GM23338 (cell line): Measurements from ENCODE around the gene MYLK4.

Experiments used
- CREB1 ChIP-seq: fragments of 250-450 bp; sonication (Bioruptor Pico); IDR thresholded peaks from 2 replicates; pipeline ENCODE4 v1.5.0; 2020; ENCODE audit warnings: low read depth, mild to moderate bottlenecking, moderate library complexity
- EZH2 ChIP-seq: fragments of 200-600 bp; sonication (generic); IDR thresholded peaks from one replicate; pipeline ENCODE4 v1.8.0; 2017; ENCODE audit warnings: antibody characterized with exemption, mild to moderate bottlenecking, low read depth; ENCODE audit not compliant: unreplicated experiment
- EZH2phosphoT487 ChIP-seq: fragments of 200-600 bp; sonication (generic); IDR thresholded peaks from one replicate; pipeline ENCODE4 v1.8.1; 2018; ENCODE audit warnings: antibody characterized with exemption; ENCODE audit not compliant: unreplicated experiment
- NANOG ChIP-seq: IDR thresholded peaks from 2 replicates; pipeline ENCODE4 v1.6.1; 2016; ENCODE audit warnings: antibody characterized with exemption, borderline replicate concordance
- POLR2AphosphoS5 ChIP-seq: IDR thresholded peaks from 2 replicates; pipeline ENCODE4 v1.6.1; 2016; ENCODE audit warnings: antibody characterized with exemption, low read depth
- STAT1 ChIP-seq: IDR thresholded peaks from one replicate; pipeline ENCODE4 v1.6.1; 2016; ENCODE audit warnings: antibody characterized with exemption; ENCODE audit not compliant: unreplicated experiment
- ZNF331 ChIP-seq: fragments of 250-450 bp; sonication (Bioruptor Pico); IDR thresholded peaks from 2 replicates; pipeline ENCODE4 v1.5.0; 2020; ENCODE audit warnings: low read depth, mild to moderate bottlenecking, moderate library complexity
- TF ChIP-seq, protein P1 (sequence below), 2 experiments: fragments of 200-600 bp in 1 of 2; sonication (generic) in 1 of 2; conservative IDR thresholded peaks; 2 replicates each; pipeline versions ENCODE4 v1.5.1 to v1.6.1; 2016 to 2017; ENCODE audit warnings: antibody characterized with exemption in 2 of 2, low read depth in 2 of 2, mild to moderate bottlenecking in 2 of 2, moderate library complexity in 1 of 2
- TF ChIP-seq, protein P2 (sequence below): IDR thresholded peaks from one replicate; pipeline ENCODE4 v1.6.1; 2018; ENCODE audit warnings: antibody characterized with exemption; ENCODE audit not compliant: unreplicated experiment

DNA sequence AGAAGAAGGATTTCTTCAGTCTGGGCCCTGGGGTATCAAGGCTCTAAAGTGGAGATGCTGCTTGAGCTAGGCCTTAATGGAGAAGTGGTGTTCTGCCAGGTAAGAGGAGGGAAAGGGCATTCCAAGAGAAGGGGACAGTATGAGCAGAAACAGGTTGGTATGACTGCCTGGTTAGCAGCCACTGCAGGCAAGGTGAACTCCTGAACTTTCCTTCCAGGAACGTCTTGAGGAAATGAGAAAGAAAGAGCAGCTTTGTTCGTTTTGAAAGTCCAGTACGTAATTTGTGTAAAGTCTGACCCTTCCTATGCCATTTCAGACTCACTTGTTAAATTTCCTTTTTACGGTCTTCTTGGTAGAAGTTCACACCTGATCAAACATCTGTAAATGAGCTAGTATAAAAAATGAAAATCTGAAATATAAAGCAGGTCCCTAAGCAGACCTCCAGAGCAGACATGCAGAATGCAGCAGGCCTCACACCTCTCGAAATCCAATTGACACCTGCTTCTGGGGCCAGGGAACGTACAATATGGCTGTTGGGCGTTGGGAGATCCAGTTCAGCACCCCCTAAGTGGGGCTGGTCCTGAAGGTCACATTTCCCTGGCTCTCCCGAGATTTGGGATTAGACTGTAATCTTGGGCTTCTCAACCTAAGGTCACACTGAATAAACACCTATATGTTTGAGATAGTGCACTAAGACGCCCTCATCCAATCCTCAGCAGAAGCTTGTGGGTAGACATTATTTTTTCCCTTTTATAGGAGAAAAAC, 33.6 kb downstream of the MYLK4 start:
- TF ChIP-seq, protein P1, sequence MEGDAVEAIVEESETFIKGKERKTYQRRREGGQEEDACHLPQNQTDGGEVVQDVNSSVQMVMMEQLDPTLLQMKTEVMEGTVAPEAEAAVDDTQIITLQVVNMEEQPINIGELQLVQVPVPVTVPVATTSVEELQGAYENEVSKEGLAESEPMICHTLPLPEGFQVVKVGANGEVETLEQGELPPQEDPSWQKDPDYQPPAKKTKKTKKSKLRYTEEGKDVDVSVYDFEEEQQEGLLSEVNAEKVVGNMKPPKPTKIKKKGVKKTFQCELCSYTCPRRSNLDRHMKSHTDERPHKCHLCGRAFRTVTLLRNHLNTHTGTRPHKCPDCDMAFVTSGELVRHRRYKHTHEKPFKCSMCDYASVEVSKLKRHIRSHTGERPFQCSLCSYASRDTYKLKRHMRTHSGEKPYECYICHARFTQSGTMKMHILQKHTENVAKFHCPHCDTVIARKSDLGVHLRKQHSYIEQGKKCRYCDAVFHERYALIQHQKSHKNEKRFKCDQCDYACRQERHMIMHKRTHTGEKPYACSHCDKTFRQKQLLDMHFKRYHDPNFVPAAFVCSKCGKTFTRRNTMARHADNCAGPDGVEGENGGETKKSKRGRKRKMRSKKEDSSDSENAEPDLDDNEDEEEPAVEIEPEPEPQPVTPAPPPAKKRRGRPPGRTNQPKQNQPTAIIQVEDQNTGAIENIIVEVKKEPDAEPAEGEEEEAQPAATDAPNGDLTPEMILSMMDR (conservative IDR thresholded peaks at IDR 0.05; ENCODE audit: low read depth in 2 of 2), result no peak
- TF ChIP-seq POLR2AphosphoS5 (no peak), NANOG (no peak), EZH2phosphoT487 (no peak), CREB1 (CRISPR knock-in tag) (no peak), EZH2 (no peak), STAT1 (no peak), ZNF331 (no peak)
- TF ChIP-seq, protein P2, sequence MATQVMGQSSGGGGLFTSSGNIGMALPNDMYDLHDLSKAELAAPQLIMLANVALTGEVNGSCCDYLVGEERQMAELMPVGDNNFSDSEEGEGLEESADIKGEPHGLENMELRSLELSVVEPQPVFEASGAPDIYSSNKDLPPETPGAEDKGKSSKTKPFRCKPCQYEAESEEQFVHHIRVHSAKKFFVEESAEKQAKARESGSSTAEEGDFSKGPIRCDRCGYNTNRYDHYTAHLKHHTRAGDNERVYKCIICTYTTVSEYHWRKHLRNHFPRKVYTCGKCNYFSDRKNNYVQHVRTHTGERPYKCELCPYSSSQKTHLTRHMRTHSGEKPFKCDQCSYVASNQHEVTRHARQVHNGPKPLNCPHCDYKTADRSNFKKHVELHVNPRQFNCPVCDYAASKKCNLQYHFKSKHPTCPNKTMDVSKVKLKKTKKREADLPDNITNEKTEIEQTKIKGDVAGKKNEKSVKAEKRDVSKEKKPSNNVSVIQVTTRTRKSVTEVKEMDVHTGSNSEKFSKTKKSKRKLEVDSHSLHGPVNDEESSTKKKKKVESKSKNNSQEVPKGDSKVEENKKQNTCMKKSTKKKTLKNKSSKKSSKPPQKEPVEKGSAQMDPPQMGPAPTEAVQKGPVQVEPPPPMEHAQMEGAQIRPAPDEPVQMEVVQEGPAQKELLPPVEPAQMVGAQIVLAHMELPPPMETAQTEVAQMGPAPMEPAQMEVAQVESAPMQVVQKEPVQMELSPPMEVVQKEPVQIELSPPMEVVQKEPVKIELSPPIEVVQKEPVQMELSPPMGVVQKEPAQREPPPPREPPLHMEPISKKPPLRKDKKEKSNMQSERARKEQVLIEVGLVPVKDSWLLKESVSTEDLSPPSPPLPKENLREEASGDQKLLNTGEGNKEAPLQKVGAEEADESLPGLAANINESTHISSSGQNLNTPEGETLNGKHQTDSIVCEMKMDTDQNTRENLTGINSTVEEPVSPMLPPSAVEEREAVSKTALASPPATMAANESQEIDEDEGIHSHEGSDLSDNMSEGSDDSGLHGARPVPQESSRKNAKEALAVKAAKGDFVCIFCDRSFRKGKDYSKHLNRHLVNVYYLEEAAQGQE, result no peak
